Renal cortex interstitium (tissue), 11 donors: Measurements from ENCODE around the gene CTNNA2. TPM values are rescaled to one million over a fixed set of nuclear protein-coding genes. Genes with fewer than 3 reads are reported as not detected.

Source experiments
- DNase-seq, 11 donors: peaks; one replicate each; pipeline ENCODE4 v3.0.0-alpha.2; 2013; ENCODE audit warnings: low read depth in 9 of 11, low spot score in 4 of 11; ENCODE audit errors: extremely low read depth in 1 of 11
- polyA plus RNA-seq, 3 donors: library from polyadenylated mRNA; unstranded; fragments of 120-200 nt; gene quantifications; one replicate each; pipeline ENCODE4 v1.2.1, GENCODE V29; 2013; ENCODE audit not compliant: insufficient read length in 3 of 3

Gene CTNNA2
- polyA plus RNA-seq, 3 donors: 4.3 to 6.0 (median 4.7) TPM

- no peak for DNase-seq
Observed at GRCh38 chr2:80417737-80418136, 904.9 kb downstream of the CTNNA2 start.

GRCh38 chr2:80420530-80421208 is 907.8 kb downstream of the CTNNA2 start:
- peak in 2 of 11 donors; percentile 3 to 9 for DNase-seq

GRCh38 chr2:80429251-80429650 is 916.4 kb downstream of the CTNNA2 start:
- peak in 1 of 11 donors; percentile 22 for DNase-seq

- no peak for DNase-seq
Observed at GRCh38 chr2:80437959-80438358, 925.1 kb downstream of the CTNNA2 start.

- DNase-seq: no peak
Observed at GRCh38 chr2:80438686-80439085, 925.8 kb downstream of the CTNNA2 start.

- no peak for DNase-seq
Observed at GRCh38 chr2:80454628-80455027, 941.8 kb downstream of the CTNNA2 start.

GRCh38 chr2:80459028-80459427 is 946.2 kb downstream of the CTNNA2 start:
- DNase-seq: peak in 2 of 11 donors; percentile 6 to 16

GRCh38 chr2:80461505-80462197 is 948.8 kb downstream of the CTNNA2 start:
- no peak for DNase-seq

- no peak for DNase-seq
Observed at GRCh38 chr2:80462654-80463053, 949.8 kb downstream of the CTNNA2 start.

GRCh38 chr2:80464275-80464674 is 951.4 kb downstream of the CTNNA2 start:
- DNase-seq: no peak

- DNase-seq: no peak
Observed at GRCh38 chr2:80467262-80467811, 954.5 kb downstream of the CTNNA2 start.

GRCh38 chr2:80469428-80469827 is 956.6 kb downstream of the CTNNA2 start:
- DNase-seq: no peak

GRCh38 chr2:80473069-80473468 is 960.2 kb downstream of the CTNNA2 start:
- no peak for DNase-seq

- no peak for DNase-seq
Observed at GRCh38 chr2:80473796-80474195, 960.9 kb downstream of the CTNNA2 start.

GRCh38 chr2:80475970-80476369 is 963.1 kb downstream of the CTNNA2 start:
- no peak for DNase-seq

- no peak for DNase-seq
Observed at GRCh38 chr2:80476535-80477117, 963.8 kb downstream of the CTNNA2 start.

- no peak for DNase-seq
Observed at GRCh38 chr2:80482276-80482675, 969.4 kb downstream of the CTNNA2 start.

- peak in 1 of 11 donors; percentile 6 for DNase-seq
Observed at GRCh38 chr2:80489717-80490116, 976.9 kb downstream of the CTNNA2 start.

GRCh38 chr2:80490964-80491363 is 978.1 kb downstream of the CTNNA2 start:
- DNase-seq: no peak

GRCh38 chr2:80496346-80496745 is 983.5 kb downstream of the CTNNA2 start:
- DNase-seq: no peak
